Stimulated activated CD4-positive, alpha-beta T cell treated with anti-CD3 and anti-CD28 coated beads, Interleukin-1b, Interleukin-23, amount 100 ng/mL, for 48 hours (primary cell): ENCODE measurements around the gene ACSL6.

ENCODE experiments used
- DNase-seq: peaks from one replicate; pipeline ENCODE4 v3.0.0-alpha.2; 2020

Gene ACSL6

GRCh38 chr5:132013006-132013689 is 1.7 kb upstream of the ACSL6 start:
- no peak for DNase-seq

GRCh38 chr5:132012371-132013005 is 1.0 kb upstream of the ACSL6 start:
- DNase-seq, result no peak

GRCh38 chr5:132010989-132011621 is 353 bp downstream of the ACSL6 start:
- DNase-seq, result no peak

GRCh38 chr5:132010645-132010988 is 841 bp downstream of the ACSL6 start:
- DNase-seq, result no peak

GRCh38 chr5:132009706-132010405 is 1.6 kb downstream of the ACSL6 start:
- DNase-seq, result no peak

GRCh38 chr5:132008961-132009680 is 2.3 kb downstream of the ACSL6 start:
- DNase-seq, result no peak

GRCh38 chr5:132008163-132008473 is 3.3 kb downstream of the ACSL6 start:
- no peak for DNase-seq

- DNase-seq, result peak; percentile 77
Observed at GRCh38 chr5:132007399-132008162, 3.9 kb downstream of the ACSL6 start.

GRCh38 chr5:132006331-132007120 is 4.9 kb downstream of the ACSL6 start:
- no peak for DNase-seq

- DNase-seq, result no peak
Observed at GRCh38 chr5:132005591-132005990, 5.9 kb downstream of the ACSL6 start.

- DNase-seq, result no peak
Observed at GRCh38 chr5:132003982-132004381, 7.5 kb downstream of the ACSL6 start.

GRCh38 chr5:132003170-132003744 is 8.2 kb downstream of the ACSL6 start:
- no peak for DNase-seq

GRCh38 chr5:132002757-132003156 is 8.7 kb downstream of the ACSL6 start:
- DNase-seq, result no peak

GRCh38 chr5:132001647-132002561 is 9.6 kb downstream of the ACSL6 start:
- DNase-seq, result no peak

GRCh38 chr5:132000677-132001453 is 10.6 kb downstream of the ACSL6 start:
- DNase-seq, result no peak

GRCh38 chr5:132000241-132000490 is 11.3 kb downstream of the ACSL6 start:
- DNase-seq, result no peak

- DNase-seq, result no peak
Observed at GRCh38 chr5:131999441-132000240, 11.8 kb downstream of the ACSL6 start.

- DNase-seq, result no peak
Observed at GRCh38 chr5:131999041-131999440, 12.4 kb downstream of the ACSL6 start.
